Measurements from ENCODE around the gene RDH16. TPM values are rescaled to one million over a fixed set of nuclear protein-coding genes. Genes with fewer than 3 reads are reported as not detected.
"Not testable (repeated sequence)": the region's sequence is repeated elsewhere in the genome, so short reads cannot be mapped to it uniquely, and the experiment has no call there.

The RDH16 gene
- total and polyA plus RNA-seq, 2 experiments from 2014 or later = 0.52 to 0.66 TPM

GRCh38 chr12:56965997-56966642 lies 8.7 kb upstream of the RDH16 start:
- not testable (repeated sequence) for H3K4me2 ChIP-seq; DNase-seq (ENCODE audit: low spot score); H3K27me3 ChIP-seq (ENCODE audit: insufficient read depth); H3K9me2 ChIP-seq (ENCODE audit: insufficient read depth); H3K27ac ChIP-seq (ENCODE audit: low read depth); H3K4me3 ChIP-seq; H3K36me3 ChIP-seq (ENCODE audit: insufficient read depth); H3K4me3 Mint-ChIP-seq; H3K4me1 ChIP-seq (ENCODE audit: insufficient read depth); H3K79me2 ChIP-seq (replicated peaks; ENCODE audit: insufficient read depth); H3F3A ChIP-seq (replicated peaks; ENCODE audit: low read depth); H4K20me1 ChIP-seq (replicated peaks; ENCODE audit: insufficient read depth); ATAC-seq; H3K27ac Mint-ChIP-seq; H2AFZ ChIP-seq; H3K27me3 Mint-ChIP-seq (ENCODE audit: insufficient read depth, low read depth, poor library complexity); H3K4me1 Mint-ChIP-seq
- Mint-ChIP-seq H3K36me3 (ENCODE audit: low read depth) (peaks cover 24% of the 10 kb centered on the region; the same call in 1 of the 3 replicates), H3K9me3 (peaks cover 52% of the 10 kb centered on the region)

DNA sequence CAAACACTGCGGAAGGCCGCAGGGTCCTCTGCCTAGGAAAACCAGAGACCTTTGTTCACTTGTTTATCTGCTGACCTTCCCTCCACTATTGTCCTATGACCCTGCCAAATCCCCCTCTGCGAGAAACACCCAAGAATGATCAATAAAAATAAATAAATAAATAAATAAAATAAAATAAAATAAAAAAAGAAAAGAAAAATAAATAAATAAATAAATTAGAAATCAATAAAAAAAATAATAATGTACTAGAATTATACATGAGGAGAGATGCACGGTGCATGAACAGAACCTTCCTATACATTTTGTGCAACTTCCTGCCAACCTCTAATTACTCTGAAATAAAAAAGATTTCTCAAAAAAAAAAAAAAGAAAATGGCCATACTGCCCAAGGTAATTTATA lies 7.7 kb upstream of the RDH16 start:
- DNase-seq (ENCODE audit: low spot score); H3K27me3 Mint-ChIP-seq (ENCODE audit: insufficient read depth, low read depth, poor library complexity); H3K27ac ChIP-seq (ENCODE audit: low read depth); H3K4me1 Mint-ChIP-seq; H2AFZ ChIP-seq; H3K4me3 ChIP-seq; H3K27ac Mint-ChIP-seq; H3K27me3 ChIP-seq (ENCODE audit: insufficient read depth); H3K36me3 ChIP-seq (ENCODE audit: insufficient read depth); H3K4me1 ChIP-seq (ENCODE audit: insufficient read depth); ATAC-seq; H3F3A ChIP-seq (replicated peaks; ENCODE audit: low read depth); H3K4me2 ChIP-seq; H3K79me2 ChIP-seq (replicated peaks; ENCODE audit: insufficient read depth); H3K4me3 Mint-ChIP-seq; H4K20me1 ChIP-seq (replicated peaks; ENCODE audit: insufficient read depth); H3K9me2 ChIP-seq (ENCODE audit: insufficient read depth): not testable (repeated sequence)
- Mint-ChIP-seq H3K36me3 (ENCODE audit: low read depth) (peaks cover 24% of the 10 kb centered on the region; the same call in 1 of the 3 replicates), H3K9me3 (peaks cover 60% of the 10 kb centered on the region)

DNA sequence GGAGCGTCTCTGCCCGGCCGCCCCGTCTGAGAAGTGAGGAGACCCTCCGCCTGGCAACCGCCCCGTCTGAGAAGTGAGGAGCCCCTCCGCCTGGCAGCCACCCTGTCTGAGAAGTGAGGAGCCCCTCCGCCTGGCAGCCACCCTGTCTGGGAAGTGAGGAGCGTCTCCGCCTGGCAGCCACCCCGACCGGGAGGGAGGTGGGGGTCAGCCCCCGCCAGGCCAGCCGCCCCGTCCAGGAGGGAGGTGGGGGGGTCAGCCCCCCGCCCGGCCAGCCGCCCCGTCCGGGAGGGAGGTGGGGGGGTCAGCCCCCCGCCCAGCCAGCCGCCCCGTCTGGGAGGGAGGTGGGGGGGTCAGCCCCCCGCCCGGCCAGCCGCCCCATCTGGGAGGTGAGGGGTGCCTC lies 6.1 kb upstream of the RDH16 start:
- not testable (repeated sequence) for H3K4me3 Mint-ChIP-seq; H3K27ac ChIP-seq (ENCODE audit: low read depth); H3K27me3 ChIP-seq (ENCODE audit: insufficient read depth); H3K27ac Mint-ChIP-seq; H4K20me1 ChIP-seq (replicated peaks; ENCODE audit: insufficient read depth); H3K36me3 ChIP-seq (ENCODE audit: insufficient read depth); H3K79me2 ChIP-seq (replicated peaks; ENCODE audit: insufficient read depth); H3K4me1 ChIP-seq (ENCODE audit: insufficient read depth); DNase-seq (ENCODE audit: low spot score); ATAC-seq; H3K4me1 Mint-ChIP-seq; H3K27me3 Mint-ChIP-seq (ENCODE audit: insufficient read depth, low read depth, poor library complexity); H3K4me3 ChIP-seq; H3K4me2 ChIP-seq; H3K9me2 ChIP-seq (ENCODE audit: insufficient read depth); H3F3A ChIP-seq (replicated peaks; ENCODE audit: low read depth); H2AFZ ChIP-seq
- Mint-ChIP-seq H3K9me3 (peaks cover 76% of the 10 kb centered on the region), H3K36me3 (ENCODE audit: low read depth) (peaks cover 24% of the 10 kb centered on the region; the same call in 2 of the 3 replicates)

GRCh38 chr12:56962247-56962646 lies 4.8 kb upstream of the RDH16 start:
- H3K27me3 ChIP-seq (ENCODE audit: insufficient read depth); H3K9me2 ChIP-seq (ENCODE audit: insufficient read depth); H4K20me1 ChIP-seq (replicated peaks; ENCODE audit: insufficient read depth); H3K27me3 Mint-ChIP-seq (ENCODE audit: insufficient read depth, low read depth, poor library complexity); H3K27ac ChIP-seq (ENCODE audit: low read depth); H3K79me2 ChIP-seq (replicated peaks; ENCODE audit: insufficient read depth); H3K4me2 ChIP-seq; H3K36me3 ChIP-seq (ENCODE audit: insufficient read depth); H3K27ac Mint-ChIP-seq; ATAC-seq; H3K4me1 ChIP-seq (ENCODE audit: insufficient read depth); H3K4me3 Mint-ChIP-seq; H3F3A ChIP-seq (replicated peaks; ENCODE audit: low read depth); H2AFZ ChIP-seq; H3K4me1 Mint-ChIP-seq; H3K4me3 ChIP-seq; DNase-seq (ENCODE audit: low spot score): not testable (repeated sequence)
- Mint-ChIP-seq H3K36me3 (ENCODE audit: low read depth) (peaks cover 30% of the 10 kb centered on the region), H3K9me3 (peaks cover 84% of the 10 kb centered on the region)

All from GM23338 (cell line).